Omental fat pad (tissue), 4 donors: ENCODE measurements around the gene CDKN2C. TPM values are rescaled to one million over a fixed set of nuclear protein-coding genes. Genes with fewer than 3 reads are reported as not detected.
"Not testable (repeated sequence)": the region's sequence is repeated elsewhere in the genome, so short reads cannot be mapped to it uniquely, and the experiment has no call there.

Source experiments
- ATAC-seq: fragments of 150-250 bp; one replicate; pipeline ENCODE4 v1.9.1; 2016; ENCODE audit warnings: mild to moderate bottlenecking, moderate library complexity; ENCODE audit not compliant: low FRiP score
- DNase-seq: peaks from one replicate; pipeline ENCODE4 v3.0.0-alpha.2; 2019; ENCODE audit warnings: low spot score
- total RNA-seq, 4 donors: library from RNA; depleted of rRNA; stranded (reverse); fragments of >200 nt; gene quantifications; one replicate each; pipeline ENCODE4 v1.1.0, GENCODE V29; 2016
- TF ChIP-seq, protein P1 (sequence below), 3 donors: fragments of 450-650 bp; IDR thresholded peaks; one replicate each; pipeline ENCODE4 v1.5.1; 2016 to 2017; ENCODE audit warnings: antibody characterized with exemption in 3 of 3, mild to moderate bottlenecking in 3 of 3, moderate library complexity in 2 of 3

CDKN2C gene
- total RNA-seq, 4 donors from 2014 or later, result 20.0 to 82.8 (median 36.1) TPM

GRCh38 chr1:51000651-51001050, 30.6 kb downstream of the CDKN2C start:
- TF ChIP-seq, protein P1, sequence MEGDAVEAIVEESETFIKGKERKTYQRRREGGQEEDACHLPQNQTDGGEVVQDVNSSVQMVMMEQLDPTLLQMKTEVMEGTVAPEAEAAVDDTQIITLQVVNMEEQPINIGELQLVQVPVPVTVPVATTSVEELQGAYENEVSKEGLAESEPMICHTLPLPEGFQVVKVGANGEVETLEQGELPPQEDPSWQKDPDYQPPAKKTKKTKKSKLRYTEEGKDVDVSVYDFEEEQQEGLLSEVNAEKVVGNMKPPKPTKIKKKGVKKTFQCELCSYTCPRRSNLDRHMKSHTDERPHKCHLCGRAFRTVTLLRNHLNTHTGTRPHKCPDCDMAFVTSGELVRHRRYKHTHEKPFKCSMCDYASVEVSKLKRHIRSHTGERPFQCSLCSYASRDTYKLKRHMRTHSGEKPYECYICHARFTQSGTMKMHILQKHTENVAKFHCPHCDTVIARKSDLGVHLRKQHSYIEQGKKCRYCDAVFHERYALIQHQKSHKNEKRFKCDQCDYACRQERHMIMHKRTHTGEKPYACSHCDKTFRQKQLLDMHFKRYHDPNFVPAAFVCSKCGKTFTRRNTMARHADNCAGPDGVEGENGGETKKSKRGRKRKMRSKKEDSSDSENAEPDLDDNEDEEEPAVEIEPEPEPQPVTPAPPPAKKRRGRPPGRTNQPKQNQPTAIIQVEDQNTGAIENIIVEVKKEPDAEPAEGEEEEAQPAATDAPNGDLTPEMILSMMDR (IDR thresholded peaks at IDR 0.05), result no peak
- no peak for ATAC-seq

DNA sequence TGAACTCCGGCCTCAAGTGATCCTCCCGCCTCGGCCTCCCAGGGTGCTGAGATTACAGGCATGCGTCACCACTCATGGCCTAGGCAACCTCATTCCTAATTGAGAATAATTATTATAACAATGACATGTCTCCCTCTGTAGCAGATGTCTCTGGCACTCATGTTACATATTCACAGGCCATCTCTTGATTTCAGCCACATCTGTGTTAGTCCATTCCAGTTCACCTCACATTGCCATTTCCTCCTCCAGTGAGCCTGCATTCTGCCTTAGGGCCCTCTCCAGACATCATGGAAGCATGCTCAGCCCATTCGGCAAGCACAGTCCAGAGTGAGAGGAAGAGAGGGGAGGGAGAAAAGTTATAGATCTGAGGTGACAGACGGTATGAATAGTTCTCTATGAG, 32.5 kb downstream of the CDKN2C start:
- TF ChIP-seq, protein P1 (IDR thresholded peaks at IDR 0.05), result no peak
- DNase-seq (no peak), ATAC-seq (no peak)

More at GRCh38 chr1:51000651-51001050, 30.6 kb downstream of the CDKN2C start:
- DNase-seq, result no peak

DNA sequence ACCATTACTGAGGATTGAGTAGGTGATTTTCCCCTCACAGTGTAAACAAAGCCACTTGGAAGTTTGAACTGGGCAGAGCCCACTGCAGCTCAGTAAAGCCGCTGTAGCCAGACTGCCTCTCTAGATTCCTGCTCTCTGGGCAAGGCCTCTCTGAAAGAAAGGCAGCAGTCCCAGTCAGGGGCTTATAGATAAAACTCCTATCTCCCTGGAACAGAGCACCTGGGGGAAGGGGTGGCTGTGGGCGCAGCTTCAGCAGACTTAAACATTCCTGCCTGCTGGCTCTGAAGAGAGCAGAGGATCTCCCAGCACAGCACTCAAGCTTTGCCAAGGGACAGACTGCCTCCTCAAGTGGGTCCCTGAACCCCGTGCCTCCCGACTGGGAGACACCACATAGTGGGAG, 35.5 kb downstream of the CDKN2C start:
- DNase-seq, ATAC-seq: not testable (repeated sequence)

GRCh38 chr1:51009381-51009780, 39.3 kb downstream of the CDKN2C start:
- TF ChIP-seq, protein P1 (IDR thresholded peaks at IDR 0.05), result no peak
- no peak for DNase-seq
- no peak for ATAC-seq

GRCh38 chr1:51014878-51015277, 44.8 kb downstream of the CDKN2C start:
- no peak for DNase-seq
- TF ChIP-seq, protein P1 (IDR thresholded peaks at IDR 0.05), result no peak
- no peak for ATAC-seq

- no peak for DNase-seq
- no peak for ATAC-seq
- TF ChIP-seq, protein P1 (IDR thresholded peaks at IDR 0.05), result no peak
These were observed 49.8 kb downstream of the CDKN2C start for GRCh38 chr1:51019811-51020210.

Other genes starting within 250 kb of the CDKN2C start
- 10 to 100 TPM; 32.3 to 51.4 (median 36.1) TPM for gene FAF1, start 10.0 kb upstream of the CDKN2C start, total RNA-seq
- not detected for gene C1orf185, start 132.0 kb downstream of the CDKN2C start, total RNA-seq